CD14-positive monocyte (primary cell): ENCODE results near the gene ASCL3. TPM values are rescaled to one million over a fixed set of nuclear protein-coding genes. Genes with fewer than 3 reads are reported as not detected.

Experiments
- DNase-seq, 3 donors: peaks; one replicate each; pipeline ENCODE4 v3.0.0-alpha.2; 2011 to 2022
- H2AFZ ChIP-seq: 2 replicates; pipeline ENCODE4 v1.6.0; 2012; ENCODE audit warnings: mild to moderate bottlenecking, low read depth, low read length, inconsistent platforms; ENCODE audit not compliant: insufficient read depth, poor library complexity, severe bottlenecking
- H3K27ac ChIP-seq, 2 donors: 1 replicate in 1 of 2; 2 replicates in 1 of 2; pipeline ENCODE4 v1.5.1; 2012 to 2013; ENCODE audit warnings: low read length in 2 of 2, control low read depth in 1 of 2, inconsistent platforms in 1 of 2, low read depth in 1 of 2, mild to moderate bottlenecking in 1 of 2
- H3K27me3 ChIP-seq, 2 donors: one replicate each; pipeline versions ENCODE4 v1.6.0 to v1.6.1; 2011 to 2013; ENCODE audit warnings: low read length in 2 of 2; ENCODE audit not compliant: control insufficient read depth in 2 of 2, insufficient read depth in 2 of 2
- H3K36me3 ChIP-seq, 2 donors: replicated peaks in 1 of 2; 1 replicate in 1 of 2; 2 replicates in 1 of 2; pipeline versions ENCODE4 v1.5.1 to v1.6.1; 2012 to 2013; ENCODE audit warnings: low read length in 2 of 2, control low read depth in 1 of 2, inconsistent platforms in 1 of 2, mild to moderate bottlenecking in 1 of 2; ENCODE audit not compliant: insufficient read depth in 2 of 2, control insufficient read depth in 1 of 2
- H3K4me1 ChIP-seq, 2 donors: 1 replicate in 1 of 2; 2 replicates in 1 of 2; pipeline versions ENCODE4 v1.5.1 to v1.6.1; 2012 to 2013; ENCODE audit warnings: low read length in 2 of 2, control low read depth in 1 of 2, inconsistent platforms in 1 of 2, mild to moderate bottlenecking in 1 of 2, moderate library complexity in 1 of 2; ENCODE audit not compliant: insufficient read depth in 2 of 2, control insufficient read depth in 1 of 2
- H3K4me2 ChIP-seq: replicated peaks from 2 replicates; pipeline ENCODE3; 2012; ENCODE audit warnings: low read length, moderate library complexity, mild to moderate bottlenecking; ENCODE audit not compliant: poor library complexity, severe bottlenecking; ENCODE audit errors: extremely low read depth
- H3K4me3 ChIP-seq, 3 experiments: fragments of 200-600 bp in 1 of 3; sonication (generic) in 1 of 3; replicated peaks in 1 of 3; 1 replicate in 2 of 3; 2 replicates in 1 of 3; pipeline ENCODE4 v1.5.1; 2011 to 2013; ENCODE audit warnings: low read length in 3 of 3, mild to moderate bottlenecking in 3 of 3, control low read depth in 2 of 3, low read depth in 2 of 3, inconsistent platforms in 1 of 3, moderate library complexity in 1 of 3
- H3K79me2 ChIP-seq: 2 replicates; pipeline ENCODE4 v1.6.0; 2012; ENCODE audit warnings: mild to moderate bottlenecking, control low read depth, inconsistent platforms, low read length, moderate library complexity; ENCODE audit not compliant: insufficient read depth
- H3K9ac ChIP-seq: 2 replicates; pipeline ENCODE4 v1.6.0; 2017; ENCODE audit warnings: low read length, mild to moderate bottlenecking; ENCODE audit not compliant: insufficient read depth, poor library complexity, severe bottlenecking
- H3K9me3 ChIP-seq, 2 donors: replicated peaks in 1 of 2; 1 replicate in 1 of 2; 2 replicates in 1 of 2; pipeline versions ENCODE4 v1.5.1 to v1.6.1; 2012 to 2013; ENCODE audit warnings: low read length in 2 of 2, control low read depth in 1 of 2; ENCODE audit not compliant: control insufficient read depth in 1 of 2, insufficient read depth in 1 of 2
- H4K20me1 ChIP-seq: 2 replicates; pipeline ENCODE4 v1.6.0; 2012; ENCODE audit warnings: mild to moderate bottlenecking, low read length, control low read depth, moderate library complexity; ENCODE audit not compliant: insufficient read depth
- H3K27ac Mint-ChIP-seq, 7 donors: one replicate each; pipeline ENCODE4 v1.8.0; 2020; ENCODE audit warnings: mild to moderate bottlenecking in 7 of 7, mixed read lengths in 7 of 7, moderate library complexity in 6 of 7, inconsistent platforms in 2 of 7
- H3K27me3 Mint-ChIP-seq, 3 donors: one replicate each; pipeline ENCODE4 v1.8.0; 2021 to 2022; ENCODE audit warnings: low read depth in 3 of 3, mild to moderate bottlenecking in 3 of 3, mixed read lengths in 3 of 3, moderate library complexity in 3 of 3, inconsistent platforms in 1 of 3
- H3K36me3 Mint-ChIP-seq, 2 donors: one replicate each; pipeline ENCODE4 v1.8.0; 2020; ENCODE audit warnings: mixed read lengths in 2 of 2, inconsistent platforms in 1 of 2, mild to moderate bottlenecking in 1 of 2
- H3K4me1 Mint-ChIP-seq: one replicate; pipeline ENCODE4 v1.8.0; 2020; ENCODE audit warnings: mild to moderate bottlenecking, mixed read lengths
- H3K4me3 Mint-ChIP-seq, 2 donors: one replicate each; pipeline ENCODE4 v1.8.0; 2020; ENCODE audit warnings: mild to moderate bottlenecking in 2 of 2, mixed read lengths in 2 of 2, moderate library complexity in 1 of 2
- H3K9me3 Mint-ChIP-seq, 7 donors: one replicate each; pipeline ENCODE4 v1.8.0; 2020 to 2022; ENCODE audit warnings: mixed read lengths in 7 of 7, mild to moderate bottlenecking in 6 of 7, moderate library complexity in 6 of 7, inconsistent platforms in 2 of 7
- WGBS: methylation state at CpG from one replicate; pipeline ENCODE4 v1.1.5; 2013; ENCODE audit warnings: missing lambda C conversion rate; ENCODE audit not compliant: insufficient coverage; 5-methylcytosine and 5-hydroxymethylcytosine counted together
- intact Hi-C, 2 donors: fragments of 100-400 bp; cut with micrococcal nuclease; formaldehyde crosslinking; loops; one replicate each; pipeline versions ENCODE4 v1.15.0 to v1.15.1; 2023
- polyA plus RNA-seq, 3 donors: library from polyadenylated mRNA; depleted of rRNA in 1 of 3; unstranded in 2 of 3; stranded (reverse) in 1 of 3; fragments of 300-500 nt in 2 of 3; fragments of >200 nt in 1 of 3; fragmentation: Illumina TruSeq in 2 of 3; gene quantifications; 1 replicate in 2 of 3; 2 replicates in 1 of 3; pipeline ENCODE4 v1.2.3, GENCODE V29; 2012 to 2021
- TF ChIP-seq, protein P1 (sequence below): fragments of 200-600 bp; IDR thresholded peaks from one replicate; pipeline ENCODE4 v1.8.0; 2022; ENCODE audit warnings: antibody characterized with exemption, mild to moderate bottlenecking

Gene ASCL3
- polyA plus RNA-seq, 3 donors = not detected

DNA sequence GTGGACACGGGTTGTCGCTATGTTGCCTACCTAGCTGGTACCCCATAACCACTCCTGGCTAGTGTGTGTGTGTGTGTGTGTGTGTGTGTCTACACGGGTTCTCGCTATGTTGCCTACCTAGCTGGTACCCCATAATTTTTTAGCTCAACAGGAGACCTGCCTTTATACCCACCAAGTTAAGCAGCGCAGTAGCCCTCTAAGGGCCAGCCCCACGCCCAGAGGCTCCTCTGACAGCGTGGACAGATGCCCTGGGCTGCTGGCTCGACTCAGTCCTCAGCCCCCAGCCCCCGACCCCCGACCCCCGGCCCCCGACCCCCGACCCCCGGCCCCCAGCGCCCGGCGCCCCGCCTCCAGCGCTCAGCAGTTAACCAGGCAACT, 32.2 kb downstream of the ASCL3 start:
- peak overlapping the region in 2 of 7 donors; percentile 18 to 35 for H3K27ac Mint-ChIP-seq
- Histone ChIP-seq H3K4me3 (peak overlapping the region; percentile 45 to 99 (median 93)), H3K4me1 (peaks cover 23 to 45% of the 10 kb centered on the region in 2 donors), H3K27me3 (peaks cover 0 to 3% of the 10 kb centered on the region in 2 donors), H3K4me2 (peak overlapping the region; percentile 98), H2AFZ (peak overlapping the region; percentile 97), H3K79me2 (peaks cover 3% of the 10 kb centered on the region), H4K20me1 (no peaks in the 10 kb centered on the region), H3K36me3 (no peaks in the 10 kb centered on the region), H3K9me3 (no peaks in the 10 kb centered on the region), H3K27ac (no peak overlapping the region), H3K9ac (no peak overlapping the region)
- H3K9me3 Mint-ChIP-seq = peaks cover 0 to 2% (median 0%) of the 10 kb centered on the region in 7 donors
- no peak for DNase-seq
- whole genome bisulfite sequencing = 0% methylated on average over 1 of the region's 19 CpGs
- H3K36me3 Mint-ChIP-seq = peaks cover 0 to 6% of the 10 kb centered on the region in 2 donors
- intact Hi-C loops = no loop called here
- TF ChIP-seq, protein P1, sequence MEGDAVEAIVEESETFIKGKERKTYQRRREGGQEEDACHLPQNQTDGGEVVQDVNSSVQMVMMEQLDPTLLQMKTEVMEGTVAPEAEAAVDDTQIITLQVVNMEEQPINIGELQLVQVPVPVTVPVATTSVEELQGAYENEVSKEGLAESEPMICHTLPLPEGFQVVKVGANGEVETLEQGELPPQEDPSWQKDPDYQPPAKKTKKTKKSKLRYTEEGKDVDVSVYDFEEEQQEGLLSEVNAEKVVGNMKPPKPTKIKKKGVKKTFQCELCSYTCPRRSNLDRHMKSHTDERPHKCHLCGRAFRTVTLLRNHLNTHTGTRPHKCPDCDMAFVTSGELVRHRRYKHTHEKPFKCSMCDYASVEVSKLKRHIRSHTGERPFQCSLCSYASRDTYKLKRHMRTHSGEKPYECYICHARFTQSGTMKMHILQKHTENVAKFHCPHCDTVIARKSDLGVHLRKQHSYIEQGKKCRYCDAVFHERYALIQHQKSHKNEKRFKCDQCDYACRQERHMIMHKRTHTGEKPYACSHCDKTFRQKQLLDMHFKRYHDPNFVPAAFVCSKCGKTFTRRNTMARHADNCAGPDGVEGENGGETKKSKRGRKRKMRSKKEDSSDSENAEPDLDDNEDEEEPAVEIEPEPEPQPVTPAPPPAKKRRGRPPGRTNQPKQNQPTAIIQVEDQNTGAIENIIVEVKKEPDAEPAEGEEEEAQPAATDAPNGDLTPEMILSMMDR = no peak
- H3K27me3 Mint-ChIP-seq = peaks cover 4 to 17% (median 14%) of the 10 kb centered on the region in 3 donors
- H3K4me3 Mint-ChIP-seq = peak overlapping the region; percentile 93 to 95
- peaks cover 53% of the 10 kb centered on the region for H3K4me1 Mint-ChIP-seq

DNA sequence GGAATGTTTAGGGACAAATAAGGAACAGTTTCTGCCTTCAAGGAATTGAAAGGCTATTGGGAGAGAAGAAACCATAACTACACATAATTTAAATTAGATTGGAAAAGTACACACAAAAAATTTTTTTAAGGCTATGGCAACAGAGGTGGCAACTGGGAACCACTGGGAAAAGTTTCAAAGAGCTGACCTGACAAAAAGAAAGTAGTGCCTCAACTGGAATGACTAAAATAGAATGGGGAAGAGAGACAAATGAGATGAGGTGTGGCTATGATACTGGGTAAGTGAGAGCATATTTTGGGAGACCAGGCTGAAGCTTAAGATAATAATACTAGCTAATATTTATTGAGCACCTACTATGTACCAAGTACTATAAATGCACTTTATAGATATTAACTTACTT, 34.7 kb downstream of the ASCL3 start:
- Histone ChIP-seq H3K36me3 (no peaks in the 10 kb centered on the region), H2AFZ (no peak overlapping the region), H3K79me2 (peaks cover 3% of the 10 kb centered on the region), H3K27ac (no peak overlapping the region), H4K20me1 (no peaks in the 10 kb centered on the region), H3K9ac (no peak overlapping the region), H3K4me3 (no peak overlapping the region), H3K4me2 (no peak overlapping the region), H3K4me1 (peaks cover 13 to 28% of the 10 kb centered on the region in 2 donors), H3K27me3 (peaks cover 0 to 3% of the 10 kb centered on the region in 2 donors), H3K9me3 (no peaks in the 10 kb centered on the region)
- Mint-ChIP-seq H3K4me3 (no peak overlapping the region), H3K27ac (no peak overlapping the region), H3K36me3 (no peaks in the 10 kb centered on the region), H3K9me3 (peaks cover 0 to 3% (median 0%) of the 10 kb centered on the region in 7 donors), H3K4me1 (peaks cover 36% of the 10 kb centered on the region), H3K27me3 (peaks cover 4 to 19% (median 14%) of the 10 kb centered on the region in 3 donors)
- intact Hi-C loops = no loop called here
- DNase-seq = no peak
- TF ChIP-seq, protein P1 = no peak
